Hepatocyte (in vitro differentiated cells): ENCODE results near the gene YIPF2. TPM values are rescaled to one million over a fixed set of nuclear protein-coding genes. Genes with fewer than 3 reads are reported as not detected.
A peak's percentile ranks its signal among the peaks of the same experiment; 100 is the strongest.
"Not testable (repeated sequence)": the region's sequence is repeated elsewhere in the genome, so short reads cannot be mapped to it uniquely, and the experiment has no call there.

Source experiments
- DNase-seq: peaks from one replicate; pipeline ENCODE4 v3.0.0-alpha.2; 2016; ENCODE audit warnings: low spot score
- H2AFZ ChIP-seq: fragments of 200-600 bp; sonication (generic); 2 replicates; pipeline ENCODE4 v1.6.0; 2016; ENCODE audit warnings: antibody characterized with exemption, mild to moderate bottlenecking
- H3K27ac ChIP-seq: fragments of 200-600 bp; sonication (generic); 2 replicates; pipeline ENCODE4 v1.5.1; 2016; ENCODE audit warnings: mild to moderate bottlenecking
- H3K27me3 ChIP-seq: fragments of 200-600 bp; sonication (generic); 2 replicates; pipeline ENCODE4 v1.6.1; 2016
- H3K36me3 ChIP-seq: fragments of 200-600 bp; sonication (generic); replicated peaks from 2 replicates; pipeline ENCODE4 v1.5.1; 2016; ENCODE audit warnings: low read depth; ENCODE audit not compliant: insufficient read depth
- H3K4me1 ChIP-seq: fragments of 200-600 bp; sonication (generic); 2 replicates; pipeline ENCODE4 v1.5.1; 2016; ENCODE audit warnings: mild to moderate bottlenecking, moderate library complexity; ENCODE audit not compliant: insufficient read depth
- H3K4me2 ChIP-seq: fragments of 200-600 bp; sonication (generic); 2 replicates; pipeline ENCODE4 v1.6.0; 2016
- H3K4me3 ChIP-seq: fragments of 200-600 bp; sonication (generic); 2 replicates; pipeline ENCODE4 v1.5.1; 2016; ENCODE audit warnings: mild to moderate bottlenecking
- H3K79me2 ChIP-seq: fragments of 200-600 bp; sonication (generic); 2 replicates; pipeline ENCODE4 v1.6.0; 2017; ENCODE audit warnings: mild to moderate bottlenecking
- H3K9me2 ChIP-seq: fragments of 200-600 bp; sonication (generic); replicated peaks from 2 replicates; pipeline ENCODE4 v1.6.0; 2017; ENCODE audit warnings: mild to moderate bottlenecking; ENCODE audit not compliant: insufficient read depth
- H3K9me3 ChIP-seq: fragments of 200-600 bp; sonication (generic); 2 replicates; pipeline ENCODE4 v1.5.1; 2016; ENCODE audit warnings: low read depth, mild to moderate bottlenecking
- H4K20me1 ChIP-seq: fragments of 200-600 bp; sonication (generic); 2 replicates; pipeline ENCODE4 v1.6.0; 2016; ENCODE audit warnings: mild to moderate bottlenecking; ENCODE audit not compliant: insufficient read depth, poor library complexity, severe bottlenecking
- EZH2 ChIP-seq: fragments of 200-600 bp; sonication (generic); IDR thresholded peaks from 2 replicates; pipeline ENCODE4 v1.6.1; 2016; ENCODE audit warnings: antibody characterized with exemption, mild to moderate bottlenecking, borderline replicate concordance
- EZH2phosphoT487 ChIP-seq: fragments of 200-600 bp; sonication (generic); IDR thresholded peaks from one replicate; pipeline ENCODE4 v1.6.1; 2018; ENCODE audit warnings: antibody characterized with exemption, mild to moderate bottlenecking, low read depth, moderate library complexity; ENCODE audit not compliant: unreplicated experiment, severe bottlenecking
- WGBS: methylation state at CpG from one replicate; pipeline ENCODE4 v1.1.6; 2016; ENCODE audit warnings: low lambda C conversion rate; ENCODE audit errors: missing lambda C conversion rate; 5-methylcytosine and 5-hydroxymethylcytosine counted together
- polyA plus RNA-seq: library from polyadenylated mRNA; unstranded; fragments of >200 nt; fragmentation: Nextera tagmentation; extraction: Ambion mirVana; gene quantifications from 2 replicates; pipeline ENCODE4 v1.2.1, GENCODE V29; 2016
- total RNA-seq: library from RNA; depleted of rRNA; stranded (reverse); fragments of >200 nt; gene quantifications from 2 replicates; pipeline ENCODE4 v1.2.3, GENCODE V29; 2014
- TF ChIP-seq, protein P1 (sequence below): fragments of 200-600 bp; sonication (generic); IDR thresholded peaks from 2 replicates; pipeline ENCODE4 v1.5.1; 2016; ENCODE audit warnings: antibody characterized with exemption, mild to moderate bottlenecking; ENCODE audit not compliant: poor library complexity

Gene YIPF2
- total and polyA plus RNA-seq, 2 experiments from 2014 or later = 80.3 to 115 TPM

DNA sequence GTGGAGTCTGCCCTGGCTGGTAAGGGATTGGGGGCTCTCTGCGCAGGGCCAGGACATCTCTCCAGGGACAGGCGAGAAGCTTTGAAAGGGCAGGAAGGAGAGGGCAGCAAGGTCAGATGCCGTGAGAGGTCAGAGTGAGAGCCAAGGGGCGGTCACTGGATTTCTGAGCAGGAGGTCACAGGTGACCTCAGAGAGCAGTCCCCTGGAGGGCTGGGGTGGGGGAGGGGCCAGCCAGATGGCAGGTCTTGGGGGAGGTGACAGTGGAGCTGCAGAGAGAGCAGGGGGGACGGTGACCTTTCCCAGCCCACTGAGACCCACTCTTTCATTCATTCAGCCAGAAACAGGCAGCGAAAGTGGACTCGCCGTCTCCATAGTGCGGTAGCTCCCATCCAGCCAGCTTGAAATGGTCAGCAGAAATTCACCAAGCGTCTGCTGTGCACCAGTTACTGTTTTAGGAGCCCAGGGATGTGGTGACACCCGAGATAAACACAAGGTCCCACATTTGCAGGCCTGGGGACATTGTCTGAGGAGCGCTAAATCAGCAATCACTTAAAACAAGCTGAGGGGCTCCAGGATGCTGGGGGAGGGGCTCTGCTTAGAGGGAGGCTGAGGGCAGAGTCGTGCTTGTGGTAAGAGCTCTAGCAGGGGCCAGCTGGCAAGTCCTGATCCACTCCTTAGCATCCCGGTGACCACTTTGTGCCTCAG is 46.9 kb downstream of the YIPF2 start:
- Histone ChIP-seq H3K27me3 (no peaks in the 10 kb centered on the region), H3K36me3 (no peaks in the 10 kb centered on the region), H3K4me1 (peaks cover 24% of the 10 kb centered on the region), H3K79me2 (peaks cover 100% of the 10 kb centered on the region), H3K4me2 (no peak overlapping the region), H3K4me3 (no peak overlapping the region), H2AFZ (no peak overlapping the region), H3K9me3 (no peaks in the 10 kb centered on the region), H3K9me2 (no peaks in the 10 kb centered on the region), H4K20me1 (peaks cover 23% of the 10 kb centered on the region), H3K27ac (no peak overlapping the region)
- TF ChIP-seq EZH2 (no peak), EZH2phosphoT487 (no peak)
- TF ChIP-seq, protein P1, sequence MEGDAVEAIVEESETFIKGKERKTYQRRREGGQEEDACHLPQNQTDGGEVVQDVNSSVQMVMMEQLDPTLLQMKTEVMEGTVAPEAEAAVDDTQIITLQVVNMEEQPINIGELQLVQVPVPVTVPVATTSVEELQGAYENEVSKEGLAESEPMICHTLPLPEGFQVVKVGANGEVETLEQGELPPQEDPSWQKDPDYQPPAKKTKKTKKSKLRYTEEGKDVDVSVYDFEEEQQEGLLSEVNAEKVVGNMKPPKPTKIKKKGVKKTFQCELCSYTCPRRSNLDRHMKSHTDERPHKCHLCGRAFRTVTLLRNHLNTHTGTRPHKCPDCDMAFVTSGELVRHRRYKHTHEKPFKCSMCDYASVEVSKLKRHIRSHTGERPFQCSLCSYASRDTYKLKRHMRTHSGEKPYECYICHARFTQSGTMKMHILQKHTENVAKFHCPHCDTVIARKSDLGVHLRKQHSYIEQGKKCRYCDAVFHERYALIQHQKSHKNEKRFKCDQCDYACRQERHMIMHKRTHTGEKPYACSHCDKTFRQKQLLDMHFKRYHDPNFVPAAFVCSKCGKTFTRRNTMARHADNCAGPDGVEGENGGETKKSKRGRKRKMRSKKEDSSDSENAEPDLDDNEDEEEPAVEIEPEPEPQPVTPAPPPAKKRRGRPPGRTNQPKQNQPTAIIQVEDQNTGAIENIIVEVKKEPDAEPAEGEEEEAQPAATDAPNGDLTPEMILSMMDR = no peak
- WGBS = 66% methylated on average over 14 of the region's 14 CpGs
- no peak for DNase-seq

GRCh38 chr19:10878253-10878652 is 50.2 kb downstream of the YIPF2 start:
- H3K79me2 ChIP-seq = peaks cover 100% of the 10 kb centered on the region
- H2AFZ ChIP-seq = no peak overlapping the region
- H3K36me3 ChIP-seq = no peaks in the 10 kb centered on the region
- H3K4me1 ChIP-seq = peaks cover 17% of the 10 kb centered on the region
- H3K27me3 ChIP-seq = no peaks in the 10 kb centered on the region
- H3K9me3 ChIP-seq = no peaks in the 10 kb centered on the region
- H4K20me1 ChIP-seq = peaks cover 20% of the 10 kb centered on the region
- DNase-seq = no peak
- H3K4me3 ChIP-seq = no peak overlapping the region
- H3K27ac ChIP-seq = peak overlapping the region; percentile 48
- H3K4me2 ChIP-seq = no peak overlapping the region
- H3K9me2 ChIP-seq = no peaks in the 10 kb centered on the region
- TF ChIP-seq EZH2 (no peak), EZH2phosphoT487 (no peak)
- TF ChIP-seq, protein P1 = no peak
- WGBS = 96% methylated on average over 3 of the region's 3 CpGs

DNA sequence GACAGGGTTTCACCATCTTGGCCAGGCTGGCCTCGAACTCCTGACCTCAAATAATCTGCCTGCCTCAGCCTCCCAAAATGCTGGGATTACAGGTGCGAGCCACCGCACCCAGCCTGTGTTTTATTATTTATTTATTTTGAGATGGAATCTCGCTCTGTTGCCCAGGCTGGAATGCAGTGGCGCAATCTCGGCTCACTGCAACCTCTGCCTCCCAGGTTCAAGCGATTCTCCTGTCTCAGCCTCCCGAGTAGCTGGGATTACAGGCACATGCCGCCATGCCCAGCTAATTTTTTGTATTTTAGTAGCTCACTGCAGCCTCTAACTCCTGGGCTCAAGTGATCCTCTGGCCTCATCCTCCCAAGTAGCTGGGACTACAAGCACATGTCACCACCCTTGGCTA is 50.8 kb downstream of the YIPF2 start:
- not testable (repeated sequence) for H3K4me2 ChIP-seq, H3K27ac ChIP-seq, H3K4me3 ChIP-seq, H3K9me2 ChIP-seq, H3K27me3 ChIP-seq, DNase-seq, H3K36me3 ChIP-seq, H2AFZ ChIP-seq, H3K9me3 ChIP-seq
- Histone ChIP-seq H3K79me2 (peaks cover 100% of the 10 kb centered on the region), H3K4me1 (peaks cover 22% of the 10 kb centered on the region), H4K20me1 (peaks cover 21% of the 10 kb centered on the region)
- 96% methylated on average over 9 of the region's 9 CpGs for WGBS

DNA sequence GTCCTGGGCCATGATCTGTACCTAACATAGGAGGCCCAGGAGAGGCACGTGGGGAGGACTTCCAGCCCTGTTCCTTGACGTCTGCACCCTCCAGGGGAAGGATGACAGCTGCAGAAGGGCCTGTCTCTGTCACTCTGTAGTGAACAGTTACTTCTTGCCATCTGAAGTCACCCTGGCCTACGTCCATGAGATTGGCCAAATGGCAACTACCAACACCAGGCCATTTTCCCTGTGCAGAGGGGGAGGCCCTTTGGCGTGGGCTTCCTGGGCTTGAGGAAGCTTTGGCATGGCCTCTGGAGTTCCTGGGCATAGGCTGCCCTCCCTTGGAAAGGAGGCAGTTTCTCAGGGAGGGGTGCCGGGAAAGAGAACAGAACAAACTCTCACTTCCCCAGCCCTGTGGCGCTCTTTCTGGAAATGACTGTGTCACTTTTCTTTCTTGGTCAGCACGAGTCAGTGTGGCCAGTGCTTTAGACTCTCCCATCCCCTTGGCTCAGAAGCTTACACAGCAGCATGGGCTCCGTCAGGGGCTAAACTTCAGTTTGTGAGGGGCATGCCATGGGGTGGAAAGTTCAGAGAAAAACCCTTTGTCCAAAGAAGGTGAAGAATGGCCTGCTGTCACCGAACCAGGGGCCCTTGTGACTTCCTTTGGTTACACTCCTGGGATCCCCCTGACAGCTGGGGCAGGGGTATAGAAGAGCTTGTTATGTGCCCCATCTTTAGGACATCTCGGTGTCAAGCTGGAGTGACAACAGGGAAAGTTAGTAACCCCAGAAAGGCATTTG is 51.8 kb downstream of the YIPF2 start:
- no peak overlapping the region for H3K27ac ChIP-seq
- H4K20me1 ChIP-seq = peaks cover 20% of the 10 kb centered on the region
- no peak for TF ChIP-seq EZH2
- TF ChIP-seq, protein P1 = no peak
- no peak for TF ChIP-seq EZH2phosphoT487
- no peaks in the 10 kb centered on the region for H3K27me3 ChIP-seq
- H3K4me2 ChIP-seq = no peak overlapping the region
- no peak for DNase-seq
- WGBS = 90% methylated on average over 10 of the region's 10 CpGs
- H2AFZ ChIP-seq = no peak overlapping the region
- H3K36me3 ChIP-seq = no peaks in the 10 kb centered on the region
- H3K79me2 ChIP-seq = peaks cover 99% of the 10 kb centered on the region
- H3K4me3 ChIP-seq = no peak overlapping the region
- peaks cover 23% of the 10 kb centered on the region for H3K4me1 ChIP-seq
- no peaks in the 10 kb centered on the region for H3K9me3 ChIP-seq
- H3K9me2 ChIP-seq = no peaks in the 10 kb centered on the region
